ENCODE data around the gene TMC6.

The TMC6 gene

DNA sequence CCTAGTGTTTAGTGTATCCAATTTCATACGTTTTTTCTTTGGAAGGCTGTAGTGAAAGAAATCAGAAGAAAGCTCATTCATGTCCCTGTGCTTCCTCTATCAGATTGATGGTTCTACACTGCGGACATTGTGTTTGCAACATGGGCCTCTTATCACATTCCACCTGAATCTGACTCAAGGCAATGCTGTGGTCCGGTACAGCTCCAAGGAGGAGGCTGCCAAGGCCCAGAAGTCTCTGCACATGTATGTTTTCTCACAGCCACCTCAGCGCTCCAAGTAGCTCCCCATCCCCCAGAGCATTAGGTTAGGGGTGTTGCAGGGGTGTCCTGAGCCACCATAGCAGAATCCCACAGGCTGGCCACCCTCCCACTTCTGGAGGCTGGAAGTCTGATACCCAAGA, 25.2 kb downstream of the TMC6 start:
- in situ Hi-C loops (cut with HindIII; ENCODE audit: low pct_ligation_motif_present, low sequenced_read_pairs): no loop called here
- peaks cover 4% of the 10 kb centered on the region for H3K36me3 ChIP-seq (replicated peaks)
- TF ChIP-seq CTCF (IDR thresholded peaks at IDR 0.05; ENCODE audit: low read depth, low read length, missing control alignments): no peak
- no peak for DNase-seq
- no peak overlapping the region for H3K4me3 ChIP-seq (ENCODE audit: low read depth, low read length)
- H3K27me3 ChIP-seq (replicated peaks): no peaks in the 10 kb centered on the region
- no peak overlapping the region for H3K27ac ChIP-seq

GRCh38 chr17:78101542-78101941, 27.0 kb downstream of the TMC6 start:
- Histone ChIP-seq H3K27ac (no peak overlapping the region), H3K27me3 (replicated peaks) (no peaks in the 10 kb centered on the region), H3K4me3 (ENCODE audit: low read depth, low read length) (no peak overlapping the region), H3K36me3 (replicated peaks) (peaks cover 4% of the 10 kb centered on the region)
- no peak for TF ChIP-seq CTCF (IDR thresholded peaks at IDR 0.05; ENCODE audit: low read depth, low read length, missing control alignments)
- in situ Hi-C loops (cut with HindIII; ENCODE audit: low pct_ligation_motif_present, low sequenced_read_pairs): no loop called here
- DNase-seq: no peak

- no peaks in the 10 kb centered on the region for H3K27me3 ChIP-seq (replicated peaks)
- H3K36me3 ChIP-seq (replicated peaks): peaks cover 4% of the 10 kb centered on the region
- TF ChIP-seq CTCF (IDR thresholded peaks at IDR 0.05; ENCODE audit: low read depth, low read length, missing control alignments): no peak
- in situ Hi-C loops (cut with HindIII; ENCODE audit: low pct_ligation_motif_present, low sequenced_read_pairs): no loop called here
- H3K27ac ChIP-seq: no peak overlapping the region
- no peak overlapping the region for H3K4me3 ChIP-seq (ENCODE audit: low read depth, low read length)
- DNase-seq: no peak
These were observed 27.4 kb downstream of the TMC6 start for GRCh38 chr17:78101112-78101511.

DNA sequence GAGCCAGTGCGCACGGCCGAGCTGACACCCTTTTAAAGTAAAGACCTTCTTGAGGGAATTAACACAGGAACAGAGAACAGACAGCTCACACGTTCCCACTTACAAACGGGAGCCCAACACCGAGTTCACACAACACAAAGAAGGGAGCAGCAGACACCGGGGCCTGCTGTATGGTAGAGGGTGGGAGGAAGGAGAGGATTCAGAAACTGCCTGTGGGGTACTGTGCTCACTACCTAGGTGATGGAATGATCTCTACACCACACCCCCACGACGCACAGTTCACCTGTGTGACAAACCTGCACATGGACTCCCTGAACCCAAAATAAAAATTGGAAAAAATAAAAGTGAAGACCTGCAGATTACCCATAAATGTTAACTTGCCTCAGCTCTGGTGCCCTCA, 32.5 kb downstream of the TMC6 start:
- Histone ChIP-seq H3K4me3 (ENCODE audit: low read depth, low read length) (no peak overlapping the region), H3K36me3 (replicated peaks) (peaks cover 4% of the 10 kb centered on the region), H3K27ac (no peak overlapping the region), H3K27me3 (replicated peaks) (no peaks in the 10 kb centered on the region)
- no peak for DNase-seq
- in situ Hi-C loops (cut with HindIII; ENCODE audit: low pct_ligation_motif_present, low sequenced_read_pairs): no loop called here
- TF ChIP-seq CTCF (IDR thresholded peaks at IDR 0.05; ENCODE audit: low read depth, low read length, missing control alignments): no peak

DNA sequence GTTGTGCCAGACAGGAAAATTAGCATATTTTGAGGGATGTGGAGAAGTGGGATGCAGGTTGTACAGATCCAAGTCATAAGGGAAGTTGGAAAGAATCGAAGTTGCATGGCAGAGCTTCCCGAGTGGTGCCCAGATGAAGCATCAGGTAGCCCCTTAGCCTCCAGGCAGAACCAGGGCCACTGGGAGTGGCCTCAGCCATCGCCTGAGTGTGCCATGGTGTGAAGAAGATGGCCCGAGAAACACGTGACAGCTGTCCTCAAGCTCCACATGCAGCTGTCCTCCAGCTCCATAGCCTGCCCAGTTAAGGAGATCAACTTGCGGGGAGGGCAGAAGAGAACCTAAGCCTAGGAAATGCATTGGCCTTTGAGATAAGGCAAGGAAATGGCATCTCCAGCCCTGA, 33.5 kb downstream of the TMC6 start:
- H3K36me3 ChIP-seq (replicated peaks): peaks cover 4% of the 10 kb centered on the region
- no peak for TF ChIP-seq CTCF (IDR thresholded peaks at IDR 0.05; ENCODE audit: low read depth, low read length, missing control alignments)
- no peaks in the 10 kb centered on the region for H3K27me3 ChIP-seq (replicated peaks)
- H3K4me3 ChIP-seq (ENCODE audit: low read depth, low read length): no peak overlapping the region
- H3K27ac ChIP-seq: no peak overlapping the region
- no peak for DNase-seq
- in situ Hi-C loops (cut with HindIII; ENCODE audit: low pct_ligation_motif_present, low sequenced_read_pairs): no loop called here

DNA sequence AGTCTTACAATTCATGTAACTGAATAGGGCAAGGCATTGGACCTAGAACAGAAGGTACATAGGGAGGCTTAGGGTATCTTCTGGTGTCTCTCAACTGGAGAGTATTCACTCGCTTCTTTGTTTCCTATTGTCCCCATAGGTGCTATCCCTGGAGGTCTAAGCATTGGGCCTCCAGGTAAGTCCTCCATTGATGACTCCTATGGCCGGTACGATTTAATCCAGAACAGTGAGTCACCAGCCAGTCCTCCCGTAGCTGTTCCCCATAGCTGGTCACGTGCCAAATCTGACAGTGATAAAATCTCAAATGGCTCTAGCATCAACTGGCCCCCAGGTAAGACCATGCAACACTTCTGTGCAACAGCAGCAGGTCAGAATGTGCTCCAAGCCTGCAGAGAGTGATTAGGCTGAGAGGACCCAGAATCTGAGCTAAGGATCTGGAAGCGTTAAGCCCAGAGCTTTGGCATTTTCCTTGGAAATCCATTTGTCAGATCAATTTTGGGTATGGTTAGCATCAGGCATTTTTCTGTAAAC, 35.7 kb downstream of the TMC6 start:
- H3K27me3 ChIP-seq (replicated peaks): no peaks in the 10 kb centered on the region
- TF ChIP-seq CTCF (IDR thresholded peaks at IDR 0.05; ENCODE audit: low read depth, low read length, missing control alignments): no peak
- DNase-seq: no peak
- no peak overlapping the region for H3K27ac ChIP-seq
- H3K36me3 ChIP-seq (replicated peaks): no peaks in the 10 kb centered on the region
- in situ Hi-C loops (cut with HindIII; ENCODE audit: low pct_ligation_motif_present, low sequenced_read_pairs): no loop called here
- H3K4me3 ChIP-seq (ENCODE audit: low read depth, low read length): no peak overlapping the region
